Stimulated activated CD8-positive, alpha-beta memory T cell treated with anti-CD3 and anti-CD28 coated beads, Interleukin-2, amount 100 ng/mL, for 48 hours (primary cell): ENCODE results near the gene PXYLP1.

Experiments
- DNase-seq, 2 donors: peaks; one replicate each; pipeline ENCODE4 v3.0.0-alpha.2; 2020; ENCODE audit warnings: low read depth in 2 of 2

PXYLP1 gene

GRCh38 chr3:141326626-141327025 is 95.0 kb downstream of the PXYLP1 start:
- no peak for DNase-seq

GRCh38 chr3:141328286-141329166 is 96.9 kb downstream of the PXYLP1 start:
- no peak for DNase-seq

- DNase-seq, result no peak
These were observed 98.6 kb downstream of the PXYLP1 start for GRCh38 chr3:141330235-141330634.

- no peak for DNase-seq
These were observed 99.2 kb downstream of the PXYLP1 start for GRCh38 chr3:141330718-141331376.

GRCh38 chr3:141331377-141332318 is 100.0 kb downstream of the PXYLP1 start:
- no peak for DNase-seq

- DNase-seq, result no peak
These were observed 100.8 kb downstream of the PXYLP1 start for GRCh38 chr3:141332416-141332815.

- no peak for DNase-seq
These were observed 102.4 kb downstream of the PXYLP1 start for GRCh38 chr3:141333836-141334626.

GRCh38 chr3:141334627-141335250 is 103.1 kb downstream of the PXYLP1 start:
- DNase-seq, result no peak

- DNase-seq, result no peak
These were observed 104.0 kb downstream of the PXYLP1 start for GRCh38 chr3:141335531-141336061.

GRCh38 chr3:141336672-141337522 is 105.3 kb downstream of the PXYLP1 start:
- DNase-seq, result no peak

GRCh38 chr3:141337523-141337854 is 105.9 kb downstream of the PXYLP1 start:
- no peak for DNase-seq

GRCh38 chr3:141337991-141338390 is 106.4 kb downstream of the PXYLP1 start:
- DNase-seq, result no peak

- no peak for DNase-seq
These were observed 107.3 kb downstream of the PXYLP1 start for GRCh38 chr3:141338881-141339280.

- no peak for DNase-seq
These were observed 109.9 kb downstream of the PXYLP1 start for GRCh38 chr3:141341536-141341935.

- no peak for DNase-seq
These were observed 110.8 kb downstream of the PXYLP1 start for GRCh38 chr3:141342386-141342785.

GRCh38 chr3:141343077-141343476 is 111.5 kb downstream of the PXYLP1 start:
- no peak for DNase-seq

GRCh38 chr3:141343865-141344271 is 112.2 kb downstream of the PXYLP1 start:
- no peak for DNase-seq
